ENCODE measurements around the gene SRSF8. TPM values are rescaled to one million over a fixed set of nuclear protein-coding genes. Genes with fewer than 3 reads are reported as not detected.
A peak's percentile ranks its signal among the peaks of the same experiment; 100 is the strongest.

SRSF8 gene
- total RNA-seq, 1 donor from 2014 or later, result 19.0 TPM

DNA sequence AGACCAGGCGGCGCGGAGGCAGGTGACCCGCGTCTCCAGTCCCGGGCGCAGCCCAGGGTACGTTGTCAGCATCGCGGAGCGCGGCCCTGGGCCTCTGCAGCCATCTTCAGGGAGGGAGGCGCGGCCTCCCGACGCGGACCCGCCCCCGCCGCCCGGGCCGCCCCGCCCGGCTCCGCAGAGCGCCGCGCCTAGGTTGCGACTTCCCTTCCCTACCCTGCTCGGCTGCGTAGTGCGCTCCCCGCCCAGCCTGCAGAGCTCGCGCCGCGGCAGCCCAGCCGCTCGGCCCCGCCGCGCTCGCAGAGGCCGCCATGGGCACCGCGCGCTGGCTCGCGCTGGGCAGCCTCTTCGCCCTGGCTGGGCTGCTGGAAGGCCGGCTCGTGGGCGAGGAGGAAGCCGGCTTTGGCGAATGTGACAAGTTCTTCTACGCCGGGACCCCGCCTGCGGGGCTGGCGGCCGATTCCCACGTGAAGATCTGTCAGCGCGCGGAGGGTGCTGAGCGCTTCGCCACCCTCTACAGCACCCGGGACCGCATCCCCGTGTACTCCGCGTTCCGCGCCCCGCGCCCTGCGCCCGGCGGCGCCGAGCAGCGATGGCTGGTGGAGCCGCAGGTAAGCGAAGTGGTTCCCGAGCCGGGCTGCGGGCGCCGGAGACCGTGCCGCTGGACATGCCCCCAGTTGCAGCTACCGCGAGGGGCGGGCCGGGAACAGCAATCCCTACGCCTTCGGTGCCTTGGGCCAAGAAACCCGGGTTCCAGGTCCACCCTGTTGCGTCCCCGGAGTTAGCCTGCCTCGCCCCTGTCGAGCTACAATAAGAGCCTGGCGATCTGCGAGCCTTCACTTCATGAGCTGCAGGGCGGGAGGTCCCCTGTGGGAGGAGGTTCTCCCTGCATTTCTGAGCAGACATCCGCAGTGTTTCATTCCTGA, 23.2 kb downstream of the SRSF8 start, which contains the start of gene ENDOD1:
Gene ENDOD1 (plus strand): TSS at position 227 of the 923 bp plus-strand sequence. CDS start 82 bp downstream, at position 309.
- H3K27me3 ChIP-seq (ENCODE audit: low read depth), result no peaks in the 10 kb centered on the region
- intact Hi-C loops (cut with micrococcal nuclease), result loop anchor here (10.0 kb wide), 1 partner anchor 55 kb away; no protein-coding TSS in a partner anchor
- peak within 1 kb of the TSS; percentile 78 for H3K4me3 ChIP-seq
- H3K36me3 ChIP-seq, result no peaks in the 10 kb centered on the region
- peak; percentile 83 for DNase-seq
- peak within 1 kb of the TSS; percentile 92 for H3K27ac ChIP-seq (replicated peaks)
- no peak for TF ChIP-seq CTCF (IDR thresholded peaks at IDR 0.05; ENCODE audit: borderline replicate concordance)
- peaks cover 51% of the 10 kb centered on the region for H3K4me1 ChIP-seq
- H3K9me3 ChIP-seq (replicated peaks), result no peaks in the 10 kb centered on the region

DNA sequence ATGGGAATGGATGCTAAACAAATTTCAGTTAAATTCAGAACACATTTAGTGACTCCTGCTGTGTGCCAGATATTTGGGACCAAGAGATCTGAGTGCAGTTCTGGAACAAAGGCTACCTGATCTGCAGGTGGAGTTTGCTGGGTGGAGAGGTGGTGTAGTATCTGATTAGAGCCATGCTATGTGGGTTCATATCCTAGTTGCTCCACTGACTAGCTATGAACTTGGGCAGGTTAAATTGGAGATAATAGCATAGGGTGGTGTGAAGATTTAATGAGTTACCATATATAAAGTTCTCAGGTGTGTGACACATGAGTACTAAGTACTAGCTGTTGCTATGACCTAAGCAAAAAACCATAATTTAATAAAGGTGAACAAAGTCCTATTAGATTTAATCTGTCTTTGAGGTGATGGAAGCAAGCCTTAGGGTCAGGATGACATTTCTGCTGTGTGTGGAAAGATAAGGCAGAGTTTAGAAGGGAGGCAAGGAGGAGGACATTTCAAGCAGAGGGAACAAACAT, 25.0 kb downstream of the SRSF8 start:
- Histone ChIP-seq H3K9me3 (replicated peaks) (no peaks in the 10 kb centered on the region), H3K27ac (replicated peaks) (no peak overlapping the region), H3K36me3 (no peaks in the 10 kb centered on the region), H3K4me3 (peak overlapping the region; percentile 78), H3K27me3 (ENCODE audit: low read depth) (no peaks in the 10 kb centered on the region), H3K4me1 (peaks cover 65% of the 10 kb centered on the region)
- TF ChIP-seq CTCF (IDR thresholded peaks at IDR 0.05; ENCODE audit: borderline replicate concordance), result no peak
- DNase-seq, result no peak
- intact Hi-C loops (cut with micrococcal nuclease), result loop anchor here (10.0 kb wide), 1 partner anchor 53 kb away; no protein-coding TSS in a partner anchor

GRCh38 chr11:95092549-95093324, 26.0 kb downstream of the SRSF8 start:
- intact Hi-C loops (cut with micrococcal nuclease), result loop anchor here (10.0 kb wide), 1 partner anchor 52 kb away; no protein-coding TSS in a partner anchor
- H3K9me3 ChIP-seq (replicated peaks), result no peaks in the 10 kb centered on the region
- H3K36me3 ChIP-seq, result no peaks in the 10 kb centered on the region
- no peak for DNase-seq
- no peaks in the 10 kb centered on the region for H3K27me3 ChIP-seq (ENCODE audit: low read depth)
- peaks cover 73% of the 10 kb centered on the region for H3K4me1 ChIP-seq
- H3K27ac ChIP-seq (replicated peaks), result no peak overlapping the region
- H3K4me3 ChIP-seq, result no peak overlapping the region
- peak; percentile 51 for TF ChIP-seq CTCF (IDR thresholded peaks at IDR 0.05; ENCODE audit: borderline replicate concordance)

DNA sequence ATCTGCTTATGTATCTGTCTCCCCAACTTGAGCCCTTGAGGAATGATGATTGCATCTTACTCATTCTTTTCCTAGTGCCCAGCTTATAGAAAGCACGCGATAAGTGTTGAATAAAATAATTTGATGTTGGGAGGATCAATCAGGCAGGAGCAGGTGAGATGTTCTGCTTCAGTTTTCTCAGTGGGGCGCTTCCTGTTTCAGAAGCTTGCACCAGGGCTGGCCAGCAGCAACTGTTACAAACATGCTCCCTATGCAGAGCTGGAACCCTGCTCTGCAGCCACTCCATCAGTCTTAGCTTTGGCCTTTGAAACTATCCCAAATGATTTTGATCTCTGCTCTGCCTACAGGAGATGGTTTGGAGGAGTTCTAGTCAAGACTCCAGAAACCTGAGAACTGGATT, 26.8 kb downstream of the SRSF8 start:
- intact Hi-C loops (cut with micrococcal nuclease), result loop anchor here (10.0 kb wide), 1 partner anchor 51 kb away; no protein-coding TSS in a partner anchor

More for the DNA sequence above, 26.8 kb downstream of the SRSF8 start:
- H3K9me3 ChIP-seq (replicated peaks), result no peaks in the 10 kb centered on the region
- no peaks in the 10 kb centered on the region for H3K36me3 ChIP-seq
- no peak overlapping the region for H3K4me3 ChIP-seq
- peaks cover 73% of the 10 kb centered on the region for H3K4me1 ChIP-seq
- no peaks in the 10 kb centered on the region for H3K27me3 ChIP-seq (ENCODE audit: low read depth)
- no peak for TF ChIP-seq CTCF (IDR thresholded peaks at IDR 0.05; ENCODE audit: borderline replicate concordance)
- H3K27ac ChIP-seq (replicated peaks), result no peak overlapping the region
- no peak for DNase-seq

All from left ventricle myocardium inferior (tissue), 1 donor.